Stimulated activated CD8-positive, alpha-beta memory T cell treated with anti-CD3 and anti-CD28 coated beads, Interleukin-7, amount 100 ng/mL, for 48 hours (primary cell): ENCODE measurements around the gene KRT79.
A peak's percentile ranks its signal among the peaks of the same experiment; 100 is the strongest.
"Not testable (repeated sequence)": the region's sequence is repeated elsewhere in the genome, so short reads cannot be mapped to it uniquely, and the experiment has no call there.

Source experiments
- DNase-seq, 2 donors: peaks; one replicate each; pipeline ENCODE4 v3.0.0-alpha.2; 2020; ENCODE audit warnings: low read depth in 1 of 2; ENCODE audit errors: extremely low read depth in 1 of 2

KRT79 gene

GRCh38 chr12:52833922-52834726, at the start of gene KRT79:
Gene KRT79 (minus strand): TSS chr12:52834311. CDS start chr12:52834260, 51 bp downstream.
- DNase-seq: no peak

- DNase-seq: not testable (repeated sequence)
Measured at GRCh38 chr12:52880499-52880898, 46.4 kb upstream of the KRT79 start.

GRCh38 chr12:52879394-52880351, 45.6 kb upstream of the KRT79 start:
- peak in 1 of 2 donors; percentile 53 for DNase-seq

- no peak for DNase-seq
Measured at GRCh38 chr12:52878507-52879393, 44.6 kb upstream of the KRT79 start.

- no peak for DNase-seq
Measured at GRCh38 chr12:52877242-52877641, 43.1 kb upstream of the KRT79 start.

GRCh38 chr12:52876372-52876771, 42.3 kb upstream of the KRT79 start:
- no peak for DNase-seq

GRCh38 chr12:52874573-52875435, 40.7 kb upstream of the KRT79 start:
- DNase-seq: no peak

GRCh38 chr12:52873832-52874572, 39.9 kb upstream of the KRT79 start:
- DNase-seq: peak in 1 of 2 donors; percentile 36

- no peak for DNase-seq
Measured at GRCh38 chr12:52873513-52873831, 39.4 kb upstream of the KRT79 start.

GRCh38 chr12:52872644-52873389, 38.7 kb upstream of the KRT79 start:
- no peak for DNase-seq

- no peak for DNase-seq
Measured at GRCh38 chr12:52871291-52872039, 37.4 kb upstream of the KRT79 start.

GRCh38 chr12:52870361-52871290, 36.5 kb upstream of the KRT79 start:
- DNase-seq: peak; percentile 49 to 60

GRCh38 chr12:52867642-52868041, 33.5 kb upstream of the KRT79 start:
- no peak for DNase-seq

- no peak for DNase-seq
Measured at GRCh38 chr12:52867152-52867551, 33.0 kb upstream of the KRT79 start.

- no peak for DNase-seq
Measured at GRCh38 chr12:52865090-52865944, 31.2 kb upstream of the KRT79 start.

- no peak for DNase-seq
Measured at GRCh38 chr12:52862023-52862422, 27.9 kb upstream of the KRT79 start.
